Effector memory CD8-positive, alpha-beta T cell (primary cell): Measurements from ENCODE around the gene DAPP1.
"Not testable (repeated sequence)": the region's sequence is repeated elsewhere in the genome, so short reads cannot be mapped to it uniquely, and the experiment has no call there.

Experiments
- ATAC-seq: fragments of 150-1000 bp; cut with Tn5 transposase; replicated peaks from 2 replicates; pipeline ENCODE4 v1.10.0; 2021; ENCODE audit warnings: mild to moderate bottlenecking, moderate library complexity
- DNase-seq, 3 experiments: peaks; one replicate each; pipeline ENCODE4 v3.0.0; 2021
- H3K27ac Mint-ChIP-seq, 2 donors: one replicate each; pipeline ENCODE4 v1.8.0; 2022; ENCODE audit warnings: mild to moderate bottlenecking in 2 of 2, mixed read lengths in 2 of 2, moderate library complexity in 2 of 2
- H3K27me3 Mint-ChIP-seq, 2 donors: one replicate each; pipeline ENCODE4 v1.8.0; 2022; ENCODE audit warnings: mixed read lengths in 2 of 2
- H3K36me3 Mint-ChIP-seq: one replicate; pipeline ENCODE4 v1.8.0; 2022; ENCODE audit warnings: mild to moderate bottlenecking, moderate library complexity, mixed read lengths; ENCODE audit not compliant: insufficient read depth
- H3K4me1 Mint-ChIP-seq, 2 donors: one replicate each; pipeline ENCODE4 v1.8.0; 2022; ENCODE audit warnings: low read depth in 2 of 2, mixed read lengths in 2 of 2
- H3K4me3 Mint-ChIP-seq, 2 donors: one replicate each; pipeline ENCODE4 v1.8.0; 2022; ENCODE audit warnings: mild to moderate bottlenecking in 2 of 2, mixed read lengths in 2 of 2, moderate library complexity in 2 of 2
- H3K9me3 Mint-ChIP-seq, 2 donors: one replicate each; pipeline ENCODE4 v1.8.0; 2022; ENCODE audit warnings: mixed read lengths in 2 of 2
- total RNA-seq, 9 experiments: gene quantifications; one replicate each; lab custom pipeline; 2026; lab: John Stamatoyannopoulos, UW

The DAPP1 gene
- total RNA-seq, result 13.1 to 24.9 (median 21.1) reads per million in 9 experiments

- Mint-ChIP-seq H3K4me1 (peaks cover 28 to 29% of the 10 kb centered on the region in 2 donors), H3K27me3 (no peaks in the 10 kb centered on the region), H3K9me3 (no peaks in the 10 kb centered on the region), H3K36me3 (peaks cover 4% of the 10 kb centered on the region), H3K27ac (peak within 1 kb of the TSS; percentile 35 to 87), H3K4me3 (peak within 1 kb of the TSS; percentile 81 to 82)
- peak; percentile 62 to 66 (median 63) for DNase-seq
- peak; percentile 96 for ATAC-seq
Measured at GRCh38 chr4:99816545-99817308, at the start of gene DAPP1. Gene DAPP1, plus strand, starts transcription at chr4:99816827. Its CDS starts 87 bp downstream, at chr4:99816914.

GRCh38 chr4:99770842-99771241 lies 45.8 kb upstream of the DAPP1 start:
- not testable (repeated sequence) for H3K27ac Mint-ChIP-seq, DNase-seq, H3K9me3 Mint-ChIP-seq, H3K4me3 Mint-ChIP-seq, H3K36me3 Mint-ChIP-seq, ATAC-seq, H3K4me1 Mint-ChIP-seq
- H3K27me3 Mint-ChIP-seq, result peaks cover 29 to 41% of the 10 kb centered on the region in 2 donors

GRCh38 chr4:99783940-99784339 lies 32.7 kb upstream of the DAPP1 start:
- H3K27ac Mint-ChIP-seq, result no peak overlapping the region
- DNase-seq, result no peak
- no peaks in the 10 kb centered on the region for H3K36me3 Mint-ChIP-seq
- H3K27me3 Mint-ChIP-seq, result peaks cover 14 to 33% of the 10 kb centered on the region in 2 donors
- H3K9me3 Mint-ChIP-seq, result no peaks in the 10 kb centered on the region
- no peak overlapping the region for H3K4me3 Mint-ChIP-seq
- H3K4me1 Mint-ChIP-seq, result no peaks in the 10 kb centered on the region
- no peak for ATAC-seq

- Mint-ChIP-seq H3K36me3 (no peaks in the 10 kb centered on the region), H3K4me1 (no peaks in the 10 kb centered on the region), H3K27ac (no peak overlapping the region), H3K27me3 (peaks cover 23 to 42% of the 10 kb centered on the region in 2 donors), H3K4me3 (no peak overlapping the region), H3K9me3 (no peaks in the 10 kb centered on the region)
- DNase-seq (no peak), ATAC-seq (no peak)
Measured at GRCh38 chr4:99784842-99785241, 31.8 kb upstream of the DAPP1 start.

- Mint-ChIP-seq H3K36me3 (no peaks in the 10 kb centered on the region), H3K27me3 (peaks cover 52 to 70% of the 10 kb centered on the region in 2 donors), H3K27ac (no peak overlapping the region), H3K9me3 (no peaks in the 10 kb centered on the region), H3K4me3 (no peak overlapping the region), H3K4me1 (no peaks in the 10 kb centered on the region)
- ATAC-seq (no peak), DNase-seq (no peak)
Measured at GRCh38 chr4:99790796-99791617, 25.6 kb upstream of the DAPP1 start.

- H3K27ac Mint-ChIP-seq, result no peak overlapping the region
- H3K4me3 Mint-ChIP-seq, result no peak overlapping the region
- DNase-seq (no peak), ATAC-seq (no peak)
- no peaks in the 10 kb centered on the region for H3K9me3 Mint-ChIP-seq
- H3K27me3 Mint-ChIP-seq, result peaks cover 76 to 93% of the 10 kb centered on the region in 2 donors
- no peaks in the 10 kb centered on the region for H3K4me1 Mint-ChIP-seq
- H3K36me3 Mint-ChIP-seq, result no peaks in the 10 kb centered on the region
Measured at GRCh38 chr4:99800332-99801004, 16.2 kb upstream of the DAPP1 start.

GRCh38 chr4:99801005-99801699 lies 15.5 kb upstream of the DAPP1 start:
- H3K27me3 Mint-ChIP-seq, result peaks cover 69 to 93% of the 10 kb centered on the region in 2 donors

GRCh38 chr4:99803566-99804101 lies 13.0 kb upstream of the DAPP1 start:
- no peaks in the 10 kb centered on the region for H3K36me3 Mint-ChIP-seq
- no peaks in the 10 kb centered on the region for H3K9me3 Mint-ChIP-seq
- no peak overlapping the region for H3K4me3 Mint-ChIP-seq
- DNase-seq (no peak), ATAC-seq (no peak)
- no peak overlapping the region for H3K27ac Mint-ChIP-seq
- peaks cover 0 to 5% of the 10 kb centered on the region in 2 donors for H3K4me1 Mint-ChIP-seq
- H3K27me3 Mint-ChIP-seq, result peaks cover 56 to 86% of the 10 kb centered on the region in 2 donors

More at GRCh38 chr4:99801005-99801699, 15.5 kb upstream of the DAPP1 start:
- DNase-seq (no peak), ATAC-seq (no peak)
- Mint-ChIP-seq H3K9me3 (no peaks in the 10 kb centered on the region), H3K4me1 (no peaks in the 10 kb centered on the region), H3K4me3 (no peak overlapping the region), H3K27ac (no peak overlapping the region), H3K36me3 (no peaks in the 10 kb centered on the region)

- Mint-ChIP-seq H3K27ac (no peak overlapping the region), H3K27me3 (peaks cover 41 to 86% of the 10 kb centered on the region in 2 donors), H3K9me3 (no peaks in the 10 kb centered on the region), H3K4me1 (peaks cover 0 to 5% of the 10 kb centered on the region in 2 donors), H3K36me3 (peaks cover 1% of the 10 kb centered on the region), H3K4me3 (no peak overlapping the region)
- ATAC-seq (no peak), DNase-seq (no peak)
Measured at GRCh38 chr4:99806545-99806944, 10.1 kb upstream of the DAPP1 start.

- peaks cover 33 to 74% of the 10 kb centered on the region in 2 donors for H3K27me3 Mint-ChIP-seq
Measured at GRCh38 chr4:99807666-99808065, 9.0 kb upstream of the DAPP1 start.

GRCh38 chr4:99808260-99808857 lies 8.3 kb upstream of the DAPP1 start:
- peaks cover 26 to 67% of the 10 kb centered on the region in 2 donors for H3K27me3 Mint-ChIP-seq
- ATAC-seq (peak; percentile 97), DNase-seq (peak; percentile 54 to 65 (median 58))
- H3K4me1 Mint-ChIP-seq, result peaks cover 0 to 5% of the 10 kb centered on the region in 2 donors
- H3K4me3 Mint-ChIP-seq, result no peak overlapping the region
- peaks cover 2% of the 10 kb centered on the region for H3K36me3 Mint-ChIP-seq
- H3K9me3 Mint-ChIP-seq, result no peaks in the 10 kb centered on the region
- no peak overlapping the region for H3K27ac Mint-ChIP-seq

More at GRCh38 chr4:99807666-99808065, 9.0 kb upstream of the DAPP1 start:
- Mint-ChIP-seq H3K9me3 (no peaks in the 10 kb centered on the region), H3K4me1 (peaks cover 0 to 5% of the 10 kb centered on the region in 2 donors), H3K36me3 (peaks cover 2% of the 10 kb centered on the region), H3K4me3 (no peak overlapping the region), H3K27ac (no peak overlapping the region)
- DNase-seq (no peak), ATAC-seq (no peak)

GRCh38 chr4:99809326-99809725 lies 7.3 kb upstream of the DAPP1 start:
- Mint-ChIP-seq H3K9me3 (no peaks in the 10 kb centered on the region), H3K36me3 (peaks cover 2% of the 10 kb centered on the region), H3K4me3 (no peak overlapping the region), H3K27me3 (peaks cover 16 to 58% of the 10 kb centered on the region in 2 donors), H3K27ac (no peak overlapping the region), H3K4me1 (peaks cover 0 to 5% of the 10 kb centered on the region in 2 donors)
- no peak for ATAC-seq
- DNase-seq, result no peak
